B cell (primary cell): ENCODE data around the gene EGFR. TPM values are rescaled to one million over a fixed set of nuclear protein-coding genes. Genes with fewer than 3 reads are reported as not detected.

ENCODE experiments used
- ATAC-seq: fragments of 200-7000 bp; cut with Tn5 transposase; one replicate; pipeline ENCODE4 v1.10.0; 2021; ENCODE audit warnings: low read depth, mild to moderate bottlenecking, moderate number of reproducible peaks, moderate library complexity
- CTCF ChIA-PET: fragments of 350-600 bp; sonication (Branson Sonifier 250); formaldehyde crosslinking; loops from one replicate; lab custom pipeline; 2021; ENCODE audit warnings: antibody characterized with exemption, inconsistent platforms; lab: Charles Lee
- POLR2A ChIA-PET: fragments of 350-600 bp; sonication (Branson Sonifier 250); formaldehyde crosslinking; loops from one replicate; lab custom pipeline; 2021; ENCODE audit warnings: antibody characterized with exemption; lab: Charles Lee
- DNase-seq: peaks from one replicate; pipeline ENCODE4 v3.0.0; 2013
- H2AFZ ChIP-seq: 2 replicates; pipeline ENCODE4 v1.6.1; 2012; ENCODE audit warnings: mild to moderate bottlenecking, low read depth, low read length; ENCODE audit not compliant: insufficient read depth, poor library complexity, severe bottlenecking
- H3K27ac ChIP-seq, 2 donors: 1 replicate in 1 of 2; 2 replicates in 1 of 2; pipeline ENCODE4 v1.5.1; 2012 to 2013; ENCODE audit warnings: low read length in 2 of 2, mild to moderate bottlenecking in 2 of 2, moderate library complexity in 1 of 2
- H3K27me3 ChIP-seq, 4 experiments: fragments of 200-600 bp in 1 of 4; sonication (generic) in 1 of 4; replicated peaks in 1 of 4; 1 replicate in 2 of 4; 2 replicates in 2 of 4; pipeline versions ENCODE4 v1.6.1 to v1.7.0; 2013 to 2016; ENCODE audit warnings: low read length in 3 of 4, mild to moderate bottlenecking in 2 of 4, mixed read lengths in 1 of 4, moderate library complexity in 1 of 4; ENCODE audit not compliant: insufficient read depth in 4 of 4, control insufficient read depth in 3 of 4; ENCODE audit errors: control extremely low read depth in 1 of 4
- H3K36me3 ChIP-seq, 2 experiments: replicated peaks in 1 of 2; 1 replicate in 1 of 2; 2 replicates in 1 of 2; pipeline versions ENCODE4 v1.6.1 to v1.7.1; 2013; ENCODE audit warnings: low read length in 1 of 2; ENCODE audit not compliant: insufficient read depth in 2 of 2, control insufficient read depth in 1 of 2; ENCODE audit errors: control extremely low read depth in 1 of 2, extremely low read depth in 1 of 2
- H3K4me1 ChIP-seq, 2 donors: fragments of 200-600 bp in 1 of 2; sonication (generic) in 1 of 2; 1 replicate in 1 of 2; 2 replicates in 1 of 2; pipeline versions ENCODE4 v1.5.1 to v1.6.1; 2013 to 2017; ENCODE audit warnings: low read length in 2 of 2; ENCODE audit not compliant: control insufficient read depth in 2 of 2, insufficient read depth in 2 of 2
- H3K4me2 ChIP-seq: replicated peaks from 2 replicates; pipeline ENCODE3; 2012; ENCODE audit warnings: mild to moderate bottlenecking, low read depth, low read length; ENCODE audit not compliant: poor library complexity, severe bottlenecking
- H3K4me3 ChIP-seq, 5 experiments: fragments of 200-600 bp in 1 of 5; sonication (generic) in 1 of 5; 1 replicate in 3 of 5; 2 replicates in 2 of 5; pipeline versions ENCODE4 v1.5.1 to v1.7.0; 2011 to 2016; ENCODE audit warnings: low read length in 4 of 5, mild to moderate bottlenecking in 4 of 5, low read depth in 2 of 5, control low read depth in 1 of 5, moderate library complexity in 1 of 5; ENCODE audit not compliant: insufficient read depth in 1 of 5; ENCODE audit errors: control extremely low read depth in 1 of 5, extremely low read depth in 1 of 5
- H3K79me2 ChIP-seq: fragments of 200-600 bp; sonication (generic); one replicate; pipeline ENCODE4 v1.6.0; 2016; ENCODE audit warnings: low read length; ENCODE audit not compliant: control insufficient read depth, insufficient read depth
- H3K9ac ChIP-seq: fragments of 200-600 bp; sonication (generic); 2 replicates; pipeline ENCODE4 v1.6.1; 2017; ENCODE audit warnings: mild to moderate bottlenecking, low read length, moderate library complexity
- H3K9me3 ChIP-seq, 3 donors: one replicate each; pipeline versions ENCODE4 v1.6.1 to v1.7.1; 2013; ENCODE audit warnings: low read length in 2 of 3; ENCODE audit not compliant: control insufficient read depth in 2 of 3, insufficient read depth in 1 of 3; ENCODE audit errors: control extremely low read depth in 1 of 3
- H4K20me1 ChIP-seq: 2 replicates; pipeline ENCODE4 v1.6.0; 2012; ENCODE audit warnings: mild to moderate bottlenecking, low read length; ENCODE audit not compliant: insufficient read depth, control insufficient read depth, poor library complexity, severe bottlenecking
- H3K27ac Mint-ChIP-seq: one replicate; pipeline ENCODE4 v1.8.0; 2021; ENCODE audit warnings: mixed read lengths
- H3K27me3 Mint-ChIP-seq: one replicate; pipeline ENCODE4 v1.8.0; 2021; ENCODE audit warnings: mixed read lengths
- H3K4me1 Mint-ChIP-seq: one replicate; pipeline ENCODE4 v1.8.0; 2021; ENCODE audit warnings: mixed read lengths
- H3K4me3 Mint-ChIP-seq: one replicate; pipeline ENCODE4 v1.8.0; 2021; ENCODE audit warnings: mixed read lengths
- H3K9me3 Mint-ChIP-seq: one replicate; pipeline ENCODE4 v1.8.0; 2022; ENCODE audit warnings: mixed read lengths; ENCODE audit not compliant: insufficient read depth
- EZH2 ChIP-seq: IDR thresholded peaks from 2 replicates; pipeline ENCODE4 v1.6.1; 2012; ENCODE audit warnings: borderline replicate concordance, low read depth, mild to moderate bottlenecking, moderate library complexity, low read length; ENCODE audit not compliant: insufficient read depth, poor library complexity, severe bottlenecking
- WGBS: methylation state at CpG from one replicate; pipeline ENCODE4 v1.1.5; 2013; ENCODE audit warnings: missing lambda C conversion rate; ENCODE audit not compliant: insufficient coverage; 5-methylcytosine and 5-hydroxymethylcytosine counted together
- intact Hi-C: fragments of 100-400 bp; cut with micrococcal nuclease; formaldehyde crosslinking; loops from one replicate; pipeline ENCODE4 v1.10.0; 2022
- polyA plus RNA-seq: library from polyadenylated mRNA; depleted of rRNA; stranded (reverse); fragments of >200 nt; gene quantifications from 2 replicates; pipeline ENCODE4 v1.2.3, GENCODE V29; 2012
- total RNA-seq, 2 donors: library from RNA; stranded (reverse); fragments of 120-200 nt in 1 of 2; gene quantifications; 1 replicate in 1 of 2; 2 replicates in 1 of 2; pipeline versions ENCODE4 v1.2.3 to v1.2.4, GENCODE V29; 2013 to 2022
- TF ChIP-seq, protein P1 (sequence below): fragments of 200-600 bp; IDR thresholded peaks from one replicate; pipeline ENCODE4 v1.8.0; 2022; ENCODE audit warnings: antibody characterized with exemption, mild to moderate bottlenecking

The EGFR gene
- total and polyA plus RNA-seq, 2 donors (not counting 1 experiment from before 2014, with no cell fraction given), result not detected

DNA sequence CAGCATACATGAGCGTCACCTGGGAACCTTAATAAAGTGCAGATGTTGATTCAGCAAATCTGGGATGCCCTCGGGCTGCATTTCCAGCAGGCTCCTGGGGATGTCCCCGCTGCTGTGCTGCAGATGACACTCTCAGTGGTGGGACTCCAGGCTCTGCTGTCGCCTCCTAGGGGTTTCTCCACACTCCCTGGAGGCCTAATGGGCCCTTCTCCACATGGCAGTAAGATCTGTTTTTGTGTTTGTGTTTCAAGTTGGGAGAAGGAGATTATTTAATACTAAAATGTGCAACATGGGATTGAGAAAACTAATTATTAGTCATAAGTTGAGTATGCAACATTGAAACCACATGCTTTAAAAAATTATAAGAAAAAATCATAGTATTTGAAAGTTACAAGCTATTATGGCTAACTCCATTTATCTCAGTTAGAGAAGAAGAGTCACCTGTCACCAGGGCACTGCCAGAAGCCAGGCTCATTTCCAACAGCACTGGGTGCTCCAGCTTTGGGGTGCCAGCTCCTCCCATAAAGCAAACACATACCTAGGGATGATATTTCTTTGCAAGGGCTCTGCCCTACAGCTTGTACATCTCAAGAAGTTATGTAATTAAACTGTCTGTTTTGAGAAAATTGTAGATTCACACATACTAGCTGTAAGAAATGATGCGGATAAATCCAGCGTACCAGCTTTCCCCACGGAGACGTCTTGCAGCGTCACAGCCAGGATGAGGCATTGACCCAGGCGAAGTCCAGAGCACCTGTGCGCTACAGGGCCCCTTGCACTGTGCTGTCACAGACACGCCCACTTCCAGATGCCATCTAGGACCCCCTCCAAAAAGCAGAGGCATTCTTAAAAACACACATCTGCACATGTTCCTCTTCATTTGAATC is 106.4 kb downstream of the EGFR start:
- H3K4me1 Mint-ChIP-seq, result no peaks in the 10 kb centered on the region
- Histone ChIP-seq H3K4me3 (no peak overlapping the region), H3K4me1 (no peaks in the 10 kb centered on the region), H3K9me3 (no peaks in the 10 kb centered on the region), H3K36me3 (no peaks in the 10 kb centered on the region), H3K27ac (no peak overlapping the region), H2AFZ (no peak overlapping the region), H4K20me1 (no peaks in the 10 kb centered on the region), H3K4me2 (no peak overlapping the region), H3K27me3 (no peaks in the 10 kb centered on the region), H3K9ac (no peak overlapping the region), H3K79me2 (no peaks in the 10 kb centered on the region)
- H3K27me3 Mint-ChIP-seq, result peaks cover 20% of the 10 kb centered on the region
- CTCF ChIA-PET, result interaction anchor here (0.6 kb wide), 1 partner anchor 9 kb away, joined by 3 read pairs; no protein-coding TSS in a partner anchor
- H3K27ac Mint-ChIP-seq, result no peak overlapping the region
- H3K9me3 Mint-ChIP-seq, result no peaks in the 10 kb centered on the region
- H3K4me3 Mint-ChIP-seq, result no peak overlapping the region
- POLR2A ChIA-PET, result no interaction called here
- intact Hi-C loops, result no loop called here
- no peak for ATAC-seq
- TF ChIP-seq, protein P1, sequence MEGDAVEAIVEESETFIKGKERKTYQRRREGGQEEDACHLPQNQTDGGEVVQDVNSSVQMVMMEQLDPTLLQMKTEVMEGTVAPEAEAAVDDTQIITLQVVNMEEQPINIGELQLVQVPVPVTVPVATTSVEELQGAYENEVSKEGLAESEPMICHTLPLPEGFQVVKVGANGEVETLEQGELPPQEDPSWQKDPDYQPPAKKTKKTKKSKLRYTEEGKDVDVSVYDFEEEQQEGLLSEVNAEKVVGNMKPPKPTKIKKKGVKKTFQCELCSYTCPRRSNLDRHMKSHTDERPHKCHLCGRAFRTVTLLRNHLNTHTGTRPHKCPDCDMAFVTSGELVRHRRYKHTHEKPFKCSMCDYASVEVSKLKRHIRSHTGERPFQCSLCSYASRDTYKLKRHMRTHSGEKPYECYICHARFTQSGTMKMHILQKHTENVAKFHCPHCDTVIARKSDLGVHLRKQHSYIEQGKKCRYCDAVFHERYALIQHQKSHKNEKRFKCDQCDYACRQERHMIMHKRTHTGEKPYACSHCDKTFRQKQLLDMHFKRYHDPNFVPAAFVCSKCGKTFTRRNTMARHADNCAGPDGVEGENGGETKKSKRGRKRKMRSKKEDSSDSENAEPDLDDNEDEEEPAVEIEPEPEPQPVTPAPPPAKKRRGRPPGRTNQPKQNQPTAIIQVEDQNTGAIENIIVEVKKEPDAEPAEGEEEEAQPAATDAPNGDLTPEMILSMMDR, result no peak
- DNase-seq, result no peak
- WGBS, result 91% methylated on average over 11 of the region's 12 CpGs

DNA sequence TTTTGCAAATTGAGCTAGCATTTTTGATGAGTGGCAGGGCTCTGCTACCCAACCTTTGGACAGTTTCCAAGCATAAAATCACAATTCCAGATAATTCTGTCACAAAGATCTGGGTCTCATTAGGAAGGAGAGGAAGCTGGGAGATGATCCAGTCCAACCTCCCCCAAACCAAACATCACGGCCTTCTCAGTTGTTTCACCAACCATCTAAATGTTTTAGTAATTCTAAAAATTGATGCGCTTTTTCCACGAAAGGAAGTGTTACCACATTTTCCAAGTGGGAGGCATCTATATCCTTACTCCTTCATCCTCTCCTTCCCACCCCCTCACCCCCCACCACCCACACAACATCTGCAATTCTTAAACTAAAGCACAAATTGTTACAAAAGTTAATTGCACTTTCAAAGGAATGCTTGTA is 108.3 kb downstream of the EGFR start:
- Histone ChIP-seq H4K20me1 (no peaks in the 10 kb centered on the region), H3K4me2 (no peak overlapping the region), H3K4me3 (no peak overlapping the region), H3K27me3 (no peaks in the 10 kb centered on the region), H2AFZ (no peak overlapping the region), H3K36me3 (no peaks in the 10 kb centered on the region), H3K27ac (no peak overlapping the region), H3K4me1 (no peaks in the 10 kb centered on the region), H3K9ac (no peak overlapping the region), H3K79me2 (no peaks in the 10 kb centered on the region), H3K9me3 (no peaks in the 10 kb centered on the region)
- peaks cover 20% of the 10 kb centered on the region for H3K27me3 Mint-ChIP-seq
- intact Hi-C loops, result no loop called here
- CTCF ChIA-PET, result no interaction called here
- no peak overlapping the region for H3K4me3 Mint-ChIP-seq
- DNase-seq (no peak), ATAC-seq (no peak)
- TF ChIP-seq EZH2, result no peak
- TF ChIP-seq, protein P1, result no peak
- WGBS, result 97% methylated on average over 3 of the region's 3 CpGs
- no peak overlapping the region for H3K27ac Mint-ChIP-seq
- H3K4me1 Mint-ChIP-seq, result no peaks in the 10 kb centered on the region
- POLR2A ChIA-PET, result no interaction called here
- H3K9me3 Mint-ChIP-seq, result no peaks in the 10 kb centered on the region
